GM18505 (cell line): ENCODE data around the gene NRF1.
"Not testable (repeated sequence)": the region's sequence is repeated elsewhere in the genome, so short reads cannot be mapped to it uniquely, and the experiment has no call there.

Experiments used
- ATAC-seq: cut with Tn5 transposase; IDR thresholded peaks from one replicate; pipeline ENCODE4 v1.9.1; 2021; ENCODE audit not compliant: unreplicated experiment
- POLR2A ChIP-seq: IDR thresholded peaks from 4 replicates; pipeline ENCODE4 v1.6.1; 2011; ENCODE audit warnings: borderline replicate concordance; ENCODE audit not compliant: insufficient read depth, insufficient read length; ENCODE audit errors: extremely low read depth

The NRF1 gene

DNA sequence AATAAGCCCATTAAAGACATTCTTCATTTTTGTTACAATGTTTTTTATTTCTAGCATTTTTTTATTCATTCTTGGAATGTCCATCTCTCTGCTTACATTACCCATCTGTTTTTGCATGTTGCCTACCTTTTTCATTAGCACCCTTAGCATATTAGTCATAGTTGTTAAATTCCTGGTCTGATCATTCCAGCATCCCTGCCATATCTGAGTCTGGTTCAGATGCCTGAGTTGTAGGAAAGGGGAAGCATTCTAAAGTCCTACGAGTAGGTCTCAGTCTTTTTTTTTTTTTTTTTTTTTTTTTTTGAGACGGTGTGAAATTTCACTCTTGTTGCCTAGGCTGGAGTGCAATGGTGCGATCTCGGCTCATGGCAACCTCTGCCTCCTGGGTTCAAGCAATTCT lies 19.7 kb upstream of the NRF1 start:
- no peak for ATAC-seq

DNA sequence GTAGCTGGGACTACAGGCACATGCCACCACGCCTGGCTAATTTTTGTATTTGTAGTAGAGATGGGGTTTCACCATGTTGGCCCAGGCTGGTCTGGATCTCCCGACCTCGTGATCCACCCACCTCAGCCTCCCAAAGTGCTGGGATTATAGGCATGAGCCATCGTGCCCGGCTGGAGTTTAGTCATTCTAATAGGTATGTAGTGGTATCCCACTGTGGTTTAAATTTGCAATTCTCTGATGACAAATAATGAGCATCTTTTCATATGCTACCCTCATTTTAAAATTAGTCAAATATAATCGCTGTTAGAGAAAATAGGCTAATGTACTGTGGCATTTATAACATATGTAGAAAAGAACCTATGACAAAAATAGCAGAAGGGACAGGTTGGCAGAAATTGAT lies 15.1 kb upstream of the NRF1 start:
- not testable (repeated sequence) for ATAC-seq

More for the DNA sequence above, 19.7 kb upstream of the NRF1 start:
- TF ChIP-seq POLR2A, result no peak

DNA sequence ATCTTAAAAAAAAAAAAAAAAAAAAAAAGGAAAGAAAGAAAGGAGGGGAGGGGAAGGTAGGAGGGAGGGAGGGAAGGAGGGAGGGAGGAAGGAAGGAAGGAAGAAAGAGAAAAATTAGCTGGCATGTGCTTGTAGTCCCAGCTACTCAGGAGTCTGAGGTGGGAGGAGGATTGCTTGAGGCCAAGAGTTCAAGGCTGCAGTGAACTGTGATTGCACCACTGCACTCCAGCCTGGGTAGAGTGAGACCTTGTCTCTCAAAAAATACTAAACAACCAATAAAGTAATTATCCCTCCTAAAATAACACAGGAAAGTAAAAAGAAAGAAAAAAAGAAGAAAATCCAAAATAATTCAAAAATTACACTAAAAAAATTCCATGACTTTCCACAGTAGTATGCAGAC lies 13.8 kb upstream of the NRF1 start:
- no peak for TF ChIP-seq POLR2A
- no peak for ATAC-seq

GRCh38 chr7:129599174-129599573 lies 12.3 kb upstream of the NRF1 start:
- no peak for TF ChIP-seq POLR2A
- ATAC-seq, result no peak

GRCh38 chr7:129603594-129603993 lies 7.9 kb upstream of the NRF1 start:
- ATAC-seq, result not testable (repeated sequence)

DNA sequence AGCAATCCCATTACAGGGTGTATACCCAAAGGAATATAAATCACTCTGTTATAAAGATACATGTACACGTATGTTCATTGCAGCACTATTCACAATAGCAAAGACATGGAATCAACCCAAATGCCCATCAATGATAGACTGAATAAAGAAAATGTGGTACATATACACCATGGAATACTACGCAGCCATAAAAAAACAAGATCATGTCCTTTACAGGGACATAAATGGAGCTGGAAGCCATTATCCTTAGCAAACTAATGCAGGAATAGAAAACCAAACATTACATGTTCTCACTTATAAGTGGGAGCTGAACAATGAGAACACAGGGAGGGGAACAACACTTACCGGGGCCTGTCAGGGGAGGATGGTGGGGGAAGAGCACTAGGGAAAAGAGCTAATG lies 7.5 kb upstream of the NRF1 start:
- not testable (repeated sequence) for ATAC-seq

GRCh38 chr7:129604713-129605437 lies 6.6 kb upstream of the NRF1 start:
- no peak for TF ChIP-seq POLR2A
- ATAC-seq, result no peak

DNA sequence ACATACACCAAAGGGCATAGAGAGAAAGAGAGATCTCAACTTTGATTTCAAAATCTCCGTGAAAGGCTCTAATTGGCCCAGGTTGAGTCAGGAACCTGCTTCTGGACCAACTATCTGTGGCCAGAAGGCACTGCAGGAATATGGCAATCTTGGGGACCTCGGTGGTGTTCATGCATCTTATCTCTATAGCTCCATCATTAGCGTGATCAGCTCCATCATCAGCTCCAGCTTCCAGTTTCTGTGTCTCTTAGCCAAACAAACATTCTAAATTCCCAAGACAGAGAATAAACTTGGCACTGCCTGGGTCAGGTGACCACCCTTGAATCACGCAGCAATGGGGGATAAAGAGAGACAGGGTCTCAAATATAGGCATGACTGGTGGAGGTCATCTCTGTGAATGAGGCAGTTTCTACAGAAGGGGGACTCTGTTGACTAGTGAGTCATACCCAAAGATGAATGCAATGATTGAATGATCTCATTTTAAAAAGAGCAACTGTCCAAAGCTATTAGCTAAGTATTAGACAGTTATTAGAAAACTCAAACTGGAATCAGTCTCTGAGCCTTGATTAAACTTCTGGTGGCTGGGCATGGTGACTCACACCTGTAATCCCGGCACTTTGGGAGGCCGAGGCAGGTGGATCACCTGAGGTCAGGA lies 5.4 kb upstream of the NRF1 start:
- TF ChIP-seq POLR2A, result no peak
- no peak for ATAC-seq

DNA sequence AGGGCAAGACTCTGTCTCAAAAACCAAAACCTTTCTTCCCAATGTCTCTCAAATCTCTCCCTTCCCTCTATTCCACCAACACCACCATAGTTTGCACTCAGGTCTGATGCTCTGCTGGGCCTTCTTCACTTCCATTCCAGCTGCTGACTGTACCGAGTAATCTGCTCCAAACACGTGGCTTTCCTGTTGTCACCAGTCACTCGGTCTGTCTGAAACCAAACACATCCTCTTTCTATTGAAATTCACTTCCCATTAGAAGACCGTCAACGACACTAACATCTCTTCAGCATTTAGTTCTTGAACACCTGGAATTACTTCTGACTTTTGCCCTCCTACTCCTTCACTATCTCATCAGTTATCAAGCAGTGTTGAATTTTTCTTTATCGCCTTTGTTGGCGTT lies 4.7 kb upstream of the NRF1 start:
- no peak for TF ChIP-seq POLR2A
- ATAC-seq, result no peak

DNA sequence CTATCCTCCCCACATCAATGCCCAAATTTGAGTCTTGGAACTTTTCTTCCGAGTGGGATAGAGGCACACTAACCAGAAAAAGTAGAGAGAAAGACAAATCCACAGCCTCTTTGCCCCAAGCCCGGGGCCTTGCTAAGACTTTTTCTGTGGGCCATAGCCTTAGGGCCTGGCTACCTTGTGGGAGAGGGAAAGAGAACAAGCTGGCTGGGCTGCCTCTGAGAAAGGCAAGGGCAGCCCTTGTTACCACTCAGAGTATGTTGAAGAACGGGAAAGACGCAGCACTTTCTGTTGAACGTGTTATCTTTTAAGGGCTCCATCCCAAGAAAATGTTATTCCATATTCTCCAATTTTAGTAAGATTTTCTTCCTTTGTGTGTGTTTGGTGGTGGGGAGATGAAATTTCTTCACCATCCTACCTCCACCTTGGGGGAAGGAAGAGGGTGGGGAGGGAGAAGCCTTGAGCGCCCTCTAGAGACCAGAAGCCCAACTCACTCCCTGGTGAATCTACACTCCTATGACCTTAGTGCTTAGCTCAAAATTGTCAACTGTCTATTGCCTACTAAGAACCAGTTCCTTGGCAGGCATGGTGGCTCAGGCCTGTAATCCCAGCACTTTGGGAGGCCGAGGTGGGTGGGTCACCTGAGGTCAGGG lies 3.9 kb upstream of the NRF1 start:
- ATAC-seq, result no peak
- TF ChIP-seq POLR2A, result no peak

GRCh38 chr7:129609666-129610065 lies 1.9 kb upstream of the NRF1 start:
- ATAC-seq, result no peak
- TF ChIP-seq POLR2A, result no peak

DNA sequence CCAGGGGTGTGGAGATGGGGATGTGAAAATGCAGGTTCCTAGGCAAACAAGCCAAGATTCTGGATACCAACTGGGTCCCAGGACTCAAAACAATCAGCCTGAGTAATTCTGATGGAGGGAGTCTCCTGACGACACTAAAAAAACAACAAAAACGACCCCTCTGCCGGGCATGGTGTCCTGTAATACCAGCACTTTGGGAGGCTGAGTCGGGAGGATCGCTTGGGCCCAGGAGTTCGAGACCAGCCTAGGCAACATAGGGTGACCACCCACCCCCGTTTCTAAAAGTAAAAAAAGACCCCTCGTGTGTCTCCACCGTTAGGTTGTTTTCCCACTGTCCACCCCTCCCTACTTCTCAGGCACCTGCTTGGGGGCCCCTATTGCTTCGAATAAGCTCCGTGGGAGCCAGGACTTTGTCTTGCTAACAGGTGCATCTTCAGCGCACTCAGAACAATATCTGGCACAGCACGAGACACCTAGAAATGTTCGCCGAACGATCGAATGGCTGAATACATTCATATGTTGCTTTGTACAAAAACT lies 743 bp upstream of the NRF1 start:
- no peak for TF ChIP-seq POLR2A
- ATAC-seq, result no peak

DNA sequence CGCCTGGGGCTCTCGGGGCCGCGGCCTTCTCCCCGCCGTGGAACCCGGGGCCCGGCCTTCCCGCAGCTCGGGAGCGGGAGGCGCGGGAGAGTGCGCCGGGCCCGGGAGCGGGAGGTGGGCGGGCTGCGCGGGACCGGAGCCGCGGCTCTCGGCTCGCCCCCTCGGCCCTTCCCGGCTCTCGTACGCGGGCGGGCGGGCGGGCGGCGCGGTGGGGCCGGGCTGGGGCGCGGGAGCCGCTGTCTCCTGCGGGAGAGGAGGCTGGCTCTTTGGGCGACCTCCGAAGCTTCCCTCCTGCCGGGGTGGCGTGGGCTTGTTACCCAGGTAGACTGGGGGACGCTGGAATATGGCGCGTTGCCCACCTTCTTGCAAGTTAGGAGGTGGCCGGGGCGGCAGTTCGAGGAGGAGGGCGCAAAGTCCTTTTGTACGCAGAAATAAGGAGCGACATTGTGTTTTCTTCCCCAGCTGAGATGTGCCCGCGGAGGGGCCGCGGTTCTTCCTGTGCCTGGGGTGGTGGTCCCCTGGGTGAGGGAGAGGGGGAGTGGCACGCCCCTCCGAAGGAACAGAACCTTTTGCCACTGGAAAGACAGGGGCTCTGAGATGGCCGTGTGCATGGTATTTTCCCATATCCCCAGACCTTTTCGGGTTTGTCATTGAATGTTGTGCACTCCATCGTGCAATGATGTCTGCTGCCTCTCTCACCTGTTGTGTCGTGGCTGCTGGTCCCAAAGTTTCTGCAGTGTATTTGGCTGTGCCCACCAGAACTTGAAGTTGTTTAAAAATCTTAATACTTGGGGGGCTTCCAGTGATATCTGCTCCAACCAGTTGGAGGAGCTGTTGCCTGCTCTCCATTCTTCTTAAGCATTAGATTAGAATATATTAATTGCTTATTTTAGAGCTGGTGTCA lies 844 bp downstream of the NRF1 start:
- TF ChIP-seq POLR2A, result no peak
- no peak for ATAC-seq
